Prostate gland (tissue), 2 donors: ENCODE results near the gene CLHC1. TPM values are rescaled to one million over a fixed set of nuclear protein-coding genes. Genes with fewer than 3 reads are reported as not detected.
A peak's percentile ranks its signal among the peaks of the same experiment; 100 is the strongest.
"Not testable (repeated sequence)": the region's sequence is repeated elsewhere in the genome, so short reads cannot be mapped to it uniquely, and the experiment has no call there.

Experiments used
- DNase-seq: peaks from one replicate; pipeline ENCODE4 v3.0.0-alpha.2; 2019; ENCODE audit warnings: low spot score
- H3K27ac ChIP-seq, 2 donors: fragments of 200-600 bp; sonication (generic); 2 replicates each; pipeline ENCODE4 v1.5.1; 2017 to 2019
- H3K27me3 ChIP-seq: fragments of 200-600 bp; sonication (generic); replicated peaks from 2 replicates; pipeline ENCODE4 v1.5.1; 2019; ENCODE audit not compliant: insufficient read depth
- H3K36me3 ChIP-seq, 2 donors: fragments of 200-600 bp; sonication (generic); 1 replicate in 1 of 2; 2 replicates in 1 of 2; pipeline versions ENCODE4 v1.5.1 to v1.8.1; 2017 to 2019
- H3K4me1 ChIP-seq: fragments of 200-600 bp; sonication (generic); replicated peaks from 2 replicates; pipeline ENCODE4 v1.5.1; 2019
- H3K4me3 ChIP-seq, 2 donors: fragments of 200-600 bp; sonication (generic); 2 replicates each; pipeline ENCODE4 v1.5.1; 2017 to 2019
- H3K9me3 ChIP-seq: fragments of 200-600 bp; sonication (generic); 2 replicates; pipeline ENCODE4 v1.5.1; 2017
- CTCF ChIP-seq, 4 experiments: fragments of 200-600 bp in 2 of 4; fragments of 450-650 bp in 2 of 4; sonication (generic) in 2 of 4; IDR thresholded peaks; 1 replicate in 3 of 4; 2 replicates in 1 of 4; pipeline ENCODE4 v1.5.1; 2016 to 2019; ENCODE audit warnings: antibody characterized with exemption in 4 of 4, mild to moderate bottlenecking in 2 of 4, moderate library complexity in 2 of 4
- POLR2A ChIP-seq: fragments of 450-650 bp; IDR thresholded peaks from one replicate; pipeline ENCODE4 v1.6.1; 2016; ENCODE audit warnings: antibody characterized with exemption, mild to moderate bottlenecking
- POLR2AphosphoS5 ChIP-seq: sonication (generic); formaldehyde crosslinking; IDR thresholded peaks from one replicate; pipeline ENCODE4 v1.6.1; 2017; ENCODE audit warnings: antibody characterized with exemption
- WGBS: methylation state at CpG from one replicate; pipeline ENCODE4 v1.1.5; 2018; 5-methylcytosine and 5-hydroxymethylcytosine counted together
- intact Hi-C: fragments of 100-400 bp; cut with DNase I; formaldehyde crosslinking; loops from one replicate; pipeline ENCODE4 v1.14.2; 2022
- total RNA-seq, 2 donors: library from RNA; depleted of rRNA; stranded (reverse); fragments of >200 nt; gene quantifications; one replicate each; pipeline ENCODE4 v1.1.0, GENCODE V29; 2016

The CLHC1 gene
- total RNA-seq, 2 donors from 2014 or later, result 5.4 to 15.7 TPM

GRCh38 chr2:55247025-55247424 is 14.9 kb upstream of the CLHC1 start:
- H3K4me1 ChIP-seq, result no peaks in the 10 kb centered on the region
- no peak overlapping the region for H3K4me3 ChIP-seq
- no peaks in the 10 kb centered on the region for H3K27me3 ChIP-seq
- no peak for TF ChIP-seq POLR2AphosphoS5
- TF ChIP-seq CTCF (IDR thresholded peaks at IDR 0.05), result no peak
- no peak for TF ChIP-seq POLR2A
- intact Hi-C loops, result no loop called here
- DNase-seq, result no peak
- H3K9me3 ChIP-seq, result no peaks in the 10 kb centered on the region
- H3K27ac ChIP-seq, result no peak overlapping the region
- peaks cover 0 to 3% of the 10 kb centered on the region in 2 donors for H3K36me3 ChIP-seq
- WGBS, result 77% methylated on average over 5 of the region's 5 CpGs

- Histone ChIP-seq H3K36me3 (peaks cover 0 to 3% of the 10 kb centered on the region in 2 donors), H3K4me1 (no peaks in the 10 kb centered on the region), H3K27ac (no peak overlapping the region), H3K27me3 (no peaks in the 10 kb centered on the region), H3K4me3 (no peak overlapping the region), H3K9me3 (no peaks in the 10 kb centered on the region)
- DNase-seq, result no peak
- 90% methylated on average over 5 of the region's 5 CpGs for WGBS
- intact Hi-C loops, result no loop called here
- TF ChIP-seq POLR2A (no peak), POLR2AphosphoS5 (no peak), CTCF (IDR thresholded peaks at IDR 0.05) (no peak)
These were observed 13.3 kb upstream of the CLHC1 start for GRCh38 chr2:55245411-55245810.

GRCh38 chr2:55242617-55243016 is 10.5 kb upstream of the CLHC1 start:
- Histone ChIP-seq H3K9me3 (no peaks in the 10 kb centered on the region), H3K27me3 (no peaks in the 10 kb centered on the region), H3K4me3 (no peak overlapping the region), H3K27ac (no peak overlapping the region), H3K36me3 (no peaks in the 10 kb centered on the region), H3K4me1 (no peaks in the 10 kb centered on the region)
- no peak for DNase-seq
- WGBS, result 72% methylated on average over 1 of the region's 1 CpG
- intact Hi-C loops, result no loop called here
- no peak for TF ChIP-seq POLR2A
- no peak for TF ChIP-seq POLR2AphosphoS5
- TF ChIP-seq CTCF (IDR thresholded peaks at IDR 0.05), result no peak

- H3K36me3 ChIP-seq, H3K4me1 ChIP-seq, DNase-seq, intact Hi-C loops, H3K4me3 ChIP-seq, H3K27me3 ChIP-seq, H3K27ac ChIP-seq, H3K9me3 ChIP-seq: not testable (repeated sequence)
- 90% methylated on average over 8 of the region's 8 CpGs for WGBS
These were observed 9.5 kb upstream of the CLHC1 start for GRCh38 chr2:55241582-55241981.

GRCh38 chr2:55239656-55240222 is 7.6 kb upstream of the CLHC1 start:
- no peaks in the 10 kb centered on the region for H3K27me3 ChIP-seq
- H3K9me3 ChIP-seq, result no peaks in the 10 kb centered on the region
- 47% methylated on average over 4 of the region's 4 CpGs for WGBS
- peak; percentile 62 for TF ChIP-seq POLR2AphosphoS5
- no peak for TF ChIP-seq CTCF (IDR thresholded peaks at IDR 0.05)
- no peak overlapping the region for H3K27ac ChIP-seq
- DNase-seq, result no peak
- intact Hi-C loops, result no loop called here
- H3K36me3 ChIP-seq, result peaks cover 0 to 9% of the 10 kb centered on the region in 2 donors
- no peak overlapping the region for H3K4me3 ChIP-seq
- no peaks in the 10 kb centered on the region for H3K4me1 ChIP-seq
